A549 (cell line): ENCODE data around the gene DPPA2.

Source experiments
- CEBPB ChIP-seq, 2 experiments: fragments of >200 bp in 1 of 2; sonication (Bioruptor Twin) in 1 of 2; formaldehyde crosslinking in 1 of 2; IDR thresholded peaks; 2 replicates each; pipeline ENCODE4 v1.6.1; 2012 to 2016
- HOXA7 ChIP-seq: fragments of 250-450 bp; sonication (Bioruptor Pico); IDR thresholded peaks from 2 replicates; pipeline ENCODE4 v1.5.0; 2020; ENCODE audit warnings: mild to moderate bottlenecking, moderate library complexity
- MAZ ChIP-seq: fragments of 150-350 bp; IDR thresholded peaks from 2 replicates; pipeline ENCODE4 v1.6.1; 2014; ENCODE audit warnings: antibody characterized with exemption, low read depth, low read length, borderline replicate concordance
- POLR2A ChIP-seq: IDR thresholded peaks from 2 replicates; pipeline ENCODE4 v1.6.1; 2012; ENCODE audit warnings: mild to moderate bottlenecking, low read length
- RCOR1 ChIP-seq: fragments of 150-350 bp; IDR thresholded peaks from 2 replicates; pipeline ENCODE4 v1.6.1; 2014; ENCODE audit warnings: antibody characterized with exemption, low read length, low read depth
- RFX5 ChIP-seq: fragments of 450-650 bp; IDR thresholded peaks from 2 replicates; pipeline ENCODE4 v1.7.1; 2014; ENCODE audit warnings: antibody characterized with exemption, mild to moderate bottlenecking, moderate library complexity
- ZC3H11A ChIP-seq: fragments of 450-650 bp; IDR thresholded peaks from 2 replicates; pipeline ENCODE4 v1.6.1; 2014; ENCODE audit warnings: antibody characterized with exemption, mild to moderate bottlenecking
- ZFP36 ChIP-seq: fragments of 450-650 bp; IDR thresholded peaks from 2 replicates; pipeline ENCODE4 v1.6.1; 2014; ENCODE audit warnings: borderline replicate concordance; ENCODE audit not compliant: partially characterized antibody
- ZSCAN20 ChIP-seq: fragments of 250-450 bp; sonication (Bioruptor Pico); IDR thresholded peaks from 2 replicates; pipeline ENCODE4 v1.8.0; 2022; ENCODE audit warnings: mild to moderate bottlenecking, moderate library complexity
- TF ChIP-seq, protein P1 (sequence below): fragments of >200 bp; sonication (Bioruptor Twin); formaldehyde crosslinking; IDR thresholded peaks from 3 replicates; pipeline ENCODE4 v1.5.1; 2016
- TF ChIP-seq, protein P2 (sequence below): IDR thresholded peaks from 2 replicates; pipeline ENCODE4 v1.6.1; 2012
- TF ChIP-seq, protein P3 (sequence below): fragments of 250-450 bp; sonication (Bioruptor Pico); IDR thresholded peaks from 2 replicates; pipeline ENCODE4 v1.5.0; 2021; ENCODE audit warnings: mild to moderate bottlenecking, moderate library complexity, borderline replicate concordance
- TF ChIP-seq, protein P4 (sequence below): fragments of 200-600 bp; sonication (generic); IDR thresholded peaks from 2 replicates; pipeline ENCODE4 v1.6.1; 2016; ENCODE audit warnings: antibody characterized with exemption, mild to moderate bottlenecking, moderate library complexity
- TF ChIP-seq, protein P5 (sequence below): fragments of 150-350 bp; IDR thresholded peaks from 2 replicates; pipeline ENCODE4 v1.6.1; 2014; ENCODE audit warnings: low read depth, mild to moderate bottlenecking, low read length

DNA sequence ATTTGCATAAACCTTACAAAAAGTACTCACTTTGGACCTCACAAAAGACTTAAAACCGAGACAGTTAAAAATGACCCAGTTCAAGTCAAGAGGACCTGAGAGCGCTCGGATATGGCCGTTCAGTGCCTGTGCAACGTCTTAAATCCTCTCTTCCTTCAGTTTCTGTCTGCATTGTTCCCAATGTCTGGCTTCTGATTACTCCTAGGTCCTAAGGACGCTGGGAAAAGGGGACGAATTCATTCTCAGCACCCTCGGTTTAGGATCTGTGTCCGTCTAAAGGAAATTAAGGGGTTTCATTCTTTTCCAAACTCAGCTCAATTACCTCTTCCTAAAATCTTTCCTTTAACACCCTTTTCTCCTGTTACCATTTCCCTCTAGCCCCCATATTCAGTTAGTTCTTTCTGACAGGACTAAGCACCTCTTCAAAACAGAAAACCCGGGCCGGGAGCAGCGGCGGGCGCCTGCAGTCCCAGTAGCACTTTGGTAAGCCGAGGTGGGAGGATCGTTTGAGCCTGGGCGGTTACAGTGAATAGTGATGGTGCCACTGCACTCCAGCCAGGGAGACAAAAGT, 20.1 kb upstream of the DPPA2 start:
- TF ChIP-seq, protein P1, sequence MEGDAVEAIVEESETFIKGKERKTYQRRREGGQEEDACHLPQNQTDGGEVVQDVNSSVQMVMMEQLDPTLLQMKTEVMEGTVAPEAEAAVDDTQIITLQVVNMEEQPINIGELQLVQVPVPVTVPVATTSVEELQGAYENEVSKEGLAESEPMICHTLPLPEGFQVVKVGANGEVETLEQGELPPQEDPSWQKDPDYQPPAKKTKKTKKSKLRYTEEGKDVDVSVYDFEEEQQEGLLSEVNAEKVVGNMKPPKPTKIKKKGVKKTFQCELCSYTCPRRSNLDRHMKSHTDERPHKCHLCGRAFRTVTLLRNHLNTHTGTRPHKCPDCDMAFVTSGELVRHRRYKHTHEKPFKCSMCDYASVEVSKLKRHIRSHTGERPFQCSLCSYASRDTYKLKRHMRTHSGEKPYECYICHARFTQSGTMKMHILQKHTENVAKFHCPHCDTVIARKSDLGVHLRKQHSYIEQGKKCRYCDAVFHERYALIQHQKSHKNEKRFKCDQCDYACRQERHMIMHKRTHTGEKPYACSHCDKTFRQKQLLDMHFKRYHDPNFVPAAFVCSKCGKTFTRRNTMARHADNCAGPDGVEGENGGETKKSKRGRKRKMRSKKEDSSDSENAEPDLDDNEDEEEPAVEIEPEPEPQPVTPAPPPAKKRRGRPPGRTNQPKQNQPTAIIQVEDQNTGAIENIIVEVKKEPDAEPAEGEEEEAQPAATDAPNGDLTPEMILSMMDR: no peak
- no peak for TF ChIP-seq POLR2A
- TF ChIP-seq, protein P2, sequence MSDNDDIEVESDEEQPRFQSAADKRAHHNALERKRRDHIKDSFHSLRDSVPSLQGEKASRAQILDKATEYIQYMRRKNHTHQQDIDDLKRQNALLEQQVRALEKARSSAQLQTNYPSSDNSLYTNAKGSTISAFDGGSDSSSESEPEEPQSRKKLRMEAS: no peak
- TF ChIP-seq, protein P3, sequence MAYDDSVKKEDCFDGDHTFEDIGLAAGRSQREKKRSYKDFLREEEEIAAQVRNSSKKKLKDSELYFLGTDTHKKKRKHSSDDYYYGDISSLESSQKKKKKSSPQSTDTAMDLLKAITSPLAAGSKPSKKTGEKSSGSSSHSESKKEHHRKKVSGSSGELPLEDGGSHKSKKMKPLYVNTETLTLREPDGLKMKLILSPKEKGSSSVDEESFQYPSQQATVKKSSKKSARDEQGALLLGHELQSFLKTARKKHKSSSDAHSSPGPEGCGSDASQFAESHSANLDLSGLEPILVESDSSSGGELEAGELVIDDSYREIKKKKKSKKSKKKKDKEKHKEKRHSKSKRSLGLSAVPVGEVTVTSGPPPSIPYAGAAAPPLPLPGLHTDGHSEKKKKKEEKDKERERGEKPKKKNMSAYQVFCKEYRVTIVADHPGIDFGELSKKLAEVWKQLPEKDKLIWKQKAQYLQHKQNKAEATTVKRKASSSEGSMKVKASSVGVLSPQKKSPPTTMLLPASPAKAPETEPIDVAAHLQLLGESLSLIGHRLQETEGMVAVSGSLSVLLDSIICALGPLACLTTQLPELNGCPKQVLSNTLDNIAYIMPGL (CRISPR knock-in tag): no peak
- TF ChIP-seq ZC3H11A: no peak
- no peak for TF ChIP-seq CEBPB (IDR thresholded peaks at IDR 0.05)
- TF ChIP-seq, protein P4, sequence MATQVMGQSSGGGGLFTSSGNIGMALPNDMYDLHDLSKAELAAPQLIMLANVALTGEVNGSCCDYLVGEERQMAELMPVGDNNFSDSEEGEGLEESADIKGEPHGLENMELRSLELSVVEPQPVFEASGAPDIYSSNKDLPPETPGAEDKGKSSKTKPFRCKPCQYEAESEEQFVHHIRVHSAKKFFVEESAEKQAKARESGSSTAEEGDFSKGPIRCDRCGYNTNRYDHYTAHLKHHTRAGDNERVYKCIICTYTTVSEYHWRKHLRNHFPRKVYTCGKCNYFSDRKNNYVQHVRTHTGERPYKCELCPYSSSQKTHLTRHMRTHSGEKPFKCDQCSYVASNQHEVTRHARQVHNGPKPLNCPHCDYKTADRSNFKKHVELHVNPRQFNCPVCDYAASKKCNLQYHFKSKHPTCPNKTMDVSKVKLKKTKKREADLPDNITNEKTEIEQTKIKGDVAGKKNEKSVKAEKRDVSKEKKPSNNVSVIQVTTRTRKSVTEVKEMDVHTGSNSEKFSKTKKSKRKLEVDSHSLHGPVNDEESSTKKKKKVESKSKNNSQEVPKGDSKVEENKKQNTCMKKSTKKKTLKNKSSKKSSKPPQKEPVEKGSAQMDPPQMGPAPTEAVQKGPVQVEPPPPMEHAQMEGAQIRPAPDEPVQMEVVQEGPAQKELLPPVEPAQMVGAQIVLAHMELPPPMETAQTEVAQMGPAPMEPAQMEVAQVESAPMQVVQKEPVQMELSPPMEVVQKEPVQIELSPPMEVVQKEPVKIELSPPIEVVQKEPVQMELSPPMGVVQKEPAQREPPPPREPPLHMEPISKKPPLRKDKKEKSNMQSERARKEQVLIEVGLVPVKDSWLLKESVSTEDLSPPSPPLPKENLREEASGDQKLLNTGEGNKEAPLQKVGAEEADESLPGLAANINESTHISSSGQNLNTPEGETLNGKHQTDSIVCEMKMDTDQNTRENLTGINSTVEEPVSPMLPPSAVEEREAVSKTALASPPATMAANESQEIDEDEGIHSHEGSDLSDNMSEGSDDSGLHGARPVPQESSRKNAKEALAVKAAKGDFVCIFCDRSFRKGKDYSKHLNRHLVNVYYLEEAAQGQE: no peak
- no peak for TF ChIP-seq MAZ
- TF ChIP-seq RFX5: no peak
- TF ChIP-seq, protein P5, sequence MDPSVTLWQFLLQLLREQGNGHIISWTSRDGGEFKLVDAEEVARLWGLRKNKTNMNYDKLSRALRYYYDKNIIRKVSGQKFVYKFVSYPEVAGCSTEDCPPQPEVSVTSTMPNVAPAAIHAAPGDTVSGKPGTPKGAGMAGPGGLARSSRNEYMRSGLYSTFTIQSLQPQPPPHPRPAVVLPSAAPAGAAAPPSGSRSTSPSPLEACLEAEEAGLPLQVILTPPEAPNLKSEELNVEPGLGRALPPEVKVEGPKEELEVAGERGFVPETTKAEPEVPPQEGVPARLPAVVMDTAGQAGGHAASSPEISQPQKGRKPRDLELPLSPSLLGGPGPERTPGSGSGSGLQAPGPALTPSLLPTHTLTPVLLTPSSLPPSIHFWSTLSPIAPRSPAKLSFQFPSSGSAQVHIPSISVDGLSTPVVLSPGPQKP: no peak
- no peak for TF ChIP-seq ZSCAN20
- TF ChIP-seq RCOR1: no peak
- no peak for TF ChIP-seq HOXA7 (CRISPR knock-in tag)
- TF ChIP-seq ZFP36: no peak
